Measurements from ENCODE around the gene PRRG3.

DNA sequence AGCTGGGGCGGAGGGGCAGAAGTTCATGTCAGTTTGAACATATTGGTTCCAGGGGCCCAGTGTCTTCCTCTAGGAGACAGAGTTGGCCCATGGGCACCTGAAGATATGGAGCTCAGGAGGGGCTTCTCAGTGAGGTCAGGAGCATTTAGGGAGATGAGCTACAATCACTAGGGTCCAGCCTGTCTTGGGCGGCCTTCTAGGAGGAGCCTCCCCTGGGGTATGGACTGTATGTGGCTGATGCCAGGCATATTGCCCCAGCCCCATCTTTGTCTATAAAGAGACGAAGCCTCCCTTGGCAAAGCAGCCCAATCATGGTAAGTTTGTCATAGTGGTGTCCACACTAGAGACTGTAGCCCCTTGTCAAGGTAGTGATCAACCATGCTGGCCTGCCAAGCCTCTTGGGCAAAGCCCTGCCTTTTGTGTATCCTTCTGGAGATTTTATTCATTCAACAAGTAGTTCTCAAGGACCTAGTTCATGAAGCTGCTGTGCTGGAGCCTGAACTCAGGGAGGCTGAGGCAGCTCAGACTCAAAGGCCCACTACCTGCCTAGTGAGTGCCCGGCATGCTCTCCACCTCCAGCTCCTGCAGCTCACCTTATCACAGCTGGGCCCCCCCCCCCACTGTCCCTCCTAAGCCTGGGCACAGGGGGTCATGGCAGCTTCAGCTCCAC lies 33.9 kb downstream of the PRRG3 start:
- TF ChIP-seq CTCF (IDR thresholded peaks at IDR 0.05; ENCODE audit: insufficient read depth, low read depth, low read length) (no peak), EZH2 (IDR thresholded peaks at IDR 0.05; ENCODE audit: insufficient read depth, low read length) (no peak)
